Measurements from ENCODE around the gene ZNF280D.

ZNF280D gene

GRCh38 chr15:56758770-56759449 lies 25.6 kb upstream of the ZNF280D start:
- H3K4me3 ChIP-seq (ENCODE audit: low read length in 2 of 2), result no peak overlapping the region
- H3K23ac ChIP-seq (ENCODE audit: low read depth, low read length, poor library complexity), result no peak overlapping the region
- H3K9me3 ChIP-seq (replicated peaks in 1 of 2; ENCODE audit: control insufficient read depth in 2 of 2, insufficient read depth in 1 of 2, low read depth in 1 of 2, low read length in 2 of 2), result no peaks in the 10 kb centered on the region
- H3K27ac ChIP-seq (replicated peaks; ENCODE audit: low read length), result no peak overlapping the region
- no peak overlapping the region for H3K18ac ChIP-seq (ENCODE audit: low read length)
- no peak overlapping the region for H3K4ac ChIP-seq (ENCODE audit: low read length)
- no peak overlapping the region for H4K91ac ChIP-seq (ENCODE audit: low read depth, low read length, poor library complexity)
- no peak overlapping the region for H2BK5ac ChIP-seq (ENCODE audit: low read length)
- no peaks in the 10 kb centered on the region for H3K36me3 ChIP-seq (replicated peaks in 1 of 2; ENCODE audit: control insufficient read depth in 2 of 2, insufficient read depth in 2 of 2, low read length in 2 of 2)
- no peak overlapping the region for H3K9ac ChIP-seq (ENCODE audit: low read depth, low read length, poor library complexity)
- H2AK5ac ChIP-seq (ENCODE audit: low read depth, low read length), result no peak overlapping the region
- H3K79me1 ChIP-seq (ENCODE audit: low read depth, low read length), result no peaks in the 10 kb centered on the region
- H3K4me1 ChIP-seq (ENCODE audit: control insufficient read depth in 2 of 2, insufficient read depth in 1 of 2, low read depth in 1 of 2, low read length in 2 of 2), result no peaks in the 10 kb centered on the region
- H3K27me3 ChIP-seq (ENCODE audit: control insufficient read depth in 3 of 3, insufficient read depth in 3 of 3, low read depth in 1 of 3, low read length in 3 of 3), result no peaks in the 10 kb centered on the region
- WGBS, 2 donors (ENCODE audit: extremely low coverage in 2 of 2, insufficient read length in 2 of 2, insufficient replicate concordance in 1 of 2), result no CpG with 5 or more reads among the region's 2 CpGs
- no peak overlapping the region for H4K8ac ChIP-seq (ENCODE audit: low read depth, low read length)
- H2BK15ac ChIP-seq (ENCODE audit: low read length), result no peak overlapping the region
- H2BK12ac ChIP-seq (ENCODE audit: low read length), result no peak overlapping the region
- H3K14ac ChIP-seq (ENCODE audit: low read length), result no peak overlapping the region
- no peak overlapping the region for H2BK120ac ChIP-seq (ENCODE audit: low read depth, low read length)
- no peak overlapping the region for H2AFZ ChIP-seq (ENCODE audit: low read length)
- no peak overlapping the region for H3K4me2 ChIP-seq (ENCODE audit: insufficient read depth, low read length, poor library complexity, severe bottlenecking)
- DNase-seq (ENCODE audit: low spot score), result no peak

- Histone ChIP-seq H3K18ac (ENCODE audit: low read length) (no peak overlapping the region), H2AFZ (ENCODE audit: low read length) (no peak overlapping the region), H3K27me3 (ENCODE audit: control insufficient read depth in 3 of 3, insufficient read depth in 3 of 3, low read depth in 1 of 3, low read length in 3 of 3) (no peaks in the 10 kb centered on the region), H3K4ac (ENCODE audit: low read length) (no peak overlapping the region), H2BK5ac (ENCODE audit: low read length) (no peak overlapping the region), H3K9me3 (replicated peaks in 1 of 2; ENCODE audit: control insufficient read depth in 2 of 2, insufficient read depth in 1 of 2, low read depth in 1 of 2, low read length in 2 of 2) (no peaks in the 10 kb centered on the region), H2BK12ac (ENCODE audit: low read length) (no peak overlapping the region), H3K4me1 (ENCODE audit: control insufficient read depth in 2 of 2, insufficient read depth in 1 of 2, low read depth in 1 of 2, low read length in 2 of 2) (no peaks in the 10 kb centered on the region), H3K36me3 (replicated peaks in 1 of 2; ENCODE audit: control insufficient read depth in 2 of 2, insufficient read depth in 2 of 2, low read length in 2 of 2) (no peaks in the 10 kb centered on the region), H3K4me3 (ENCODE audit: low read length in 2 of 2) (no peak overlapping the region), H4K91ac (ENCODE audit: low read depth, low read length, poor library complexity) (no peak overlapping the region), H3K27ac (replicated peaks; ENCODE audit: low read length) (no peak overlapping the region), H2BK120ac (ENCODE audit: low read depth, low read length) (no peak overlapping the region), H3K9ac (ENCODE audit: low read depth, low read length, poor library complexity) (no peak overlapping the region), H3K79me1 (ENCODE audit: low read depth, low read length) (no peaks in the 10 kb centered on the region), H3K14ac (ENCODE audit: low read length) (no peak overlapping the region), H3K4me2 (ENCODE audit: insufficient read depth, low read length, poor library complexity, severe bottlenecking) (no peak overlapping the region), H2AK5ac (ENCODE audit: low read depth, low read length) (no peak overlapping the region), H4K8ac (ENCODE audit: low read depth, low read length) (no peak overlapping the region), H3K23ac (ENCODE audit: low read depth, low read length, poor library complexity) (no peak overlapping the region), H2BK15ac (ENCODE audit: low read length) (no peak overlapping the region)
- no CpG with 5 or more reads among the region's 3 CpGs for WGBS, 2 donors (ENCODE audit: extremely low coverage in 2 of 2, insufficient read length in 2 of 2, insufficient replicate concordance in 1 of 2)
- no peak for DNase-seq (ENCODE audit: low spot score)
Measured at GRCh38 chr15:56757875-56758274, 24.6 kb upstream of the ZNF280D start.

DNA sequence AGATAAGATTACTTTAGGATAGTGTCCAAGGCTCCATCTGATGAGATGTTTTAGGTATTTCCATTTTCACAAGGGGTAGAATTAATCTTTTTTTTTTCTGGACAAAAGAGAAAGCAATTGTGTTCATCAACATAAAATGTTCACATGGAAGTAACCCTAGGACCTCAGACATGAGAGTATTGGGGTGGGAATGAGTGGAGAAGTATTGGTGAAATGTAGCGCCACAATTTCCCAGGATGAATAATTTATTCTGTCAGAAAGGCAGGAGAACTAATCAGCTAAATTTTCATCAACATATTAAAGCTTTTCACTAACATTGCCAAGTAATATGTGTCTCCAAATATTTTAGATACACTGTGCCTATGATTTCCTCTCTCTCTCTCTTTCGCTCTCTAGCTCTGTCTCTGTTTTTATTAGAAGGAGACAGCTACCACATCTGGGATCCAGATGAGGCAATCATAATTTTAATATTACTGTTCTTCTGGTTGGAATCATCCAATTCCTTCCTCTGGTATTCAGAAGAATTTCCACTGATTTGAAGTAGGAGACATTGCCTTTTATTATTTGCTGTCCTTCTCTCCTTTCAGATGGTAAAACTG lies 21.6 kb upstream of the ZNF280D start:
- Histone ChIP-seq H3K4me2 (ENCODE audit: insufficient read depth, low read length, poor library complexity, severe bottlenecking) (no peak overlapping the region), H3K36me3 (replicated peaks in 1 of 2; ENCODE audit: control insufficient read depth in 2 of 2, insufficient read depth in 2 of 2, low read length in 2 of 2) (no peaks in the 10 kb centered on the region), H2BK5ac (ENCODE audit: low read length) (no peak overlapping the region), H3K79me1 (ENCODE audit: low read depth, low read length) (no peaks in the 10 kb centered on the region), H2BK12ac (ENCODE audit: low read length) (no peak overlapping the region), H4K8ac (ENCODE audit: low read depth, low read length) (no peak overlapping the region), H3K4me1 (ENCODE audit: control insufficient read depth in 2 of 2, insufficient read depth in 1 of 2, low read depth in 1 of 2, low read length in 2 of 2) (no peaks in the 10 kb centered on the region), H3K23ac (ENCODE audit: low read depth, low read length, poor library complexity) (no peak overlapping the region), H2BK15ac (ENCODE audit: low read length) (no peak overlapping the region), H2BK120ac (ENCODE audit: low read depth, low read length) (no peak overlapping the region), H3K9ac (ENCODE audit: low read depth, low read length, poor library complexity) (no peak overlapping the region), H4K91ac (ENCODE audit: low read depth, low read length, poor library complexity) (no peak overlapping the region), H3K18ac (ENCODE audit: low read length) (no peak overlapping the region), H3K4me3 (ENCODE audit: low read length in 2 of 2) (no peak overlapping the region), H2AK5ac (ENCODE audit: low read depth, low read length) (no peak overlapping the region), H3K27ac (replicated peaks; ENCODE audit: low read length) (no peak overlapping the region), H3K4ac (ENCODE audit: low read length) (no peak overlapping the region), H3K27me3 (ENCODE audit: control insufficient read depth in 3 of 3, insufficient read depth in 3 of 3, low read depth in 1 of 3, low read length in 3 of 3) (no peaks in the 10 kb centered on the region), H3K9me3 (replicated peaks in 1 of 2; ENCODE audit: control insufficient read depth in 2 of 2, insufficient read depth in 1 of 2, low read depth in 1 of 2, low read length in 2 of 2) (no peaks in the 10 kb centered on the region), H3K14ac (ENCODE audit: low read length) (no peak overlapping the region), H2AFZ (ENCODE audit: low read length) (no peak overlapping the region)
- DNase-seq (ENCODE audit: low spot score), result no peak
- WGBS, 2 donors (ENCODE audit: extremely low coverage in 2 of 2, insufficient read length in 2 of 2, insufficient replicate concordance in 1 of 2), result no CpG with 5 or more reads among the region's 2 CpGs

DNA sequence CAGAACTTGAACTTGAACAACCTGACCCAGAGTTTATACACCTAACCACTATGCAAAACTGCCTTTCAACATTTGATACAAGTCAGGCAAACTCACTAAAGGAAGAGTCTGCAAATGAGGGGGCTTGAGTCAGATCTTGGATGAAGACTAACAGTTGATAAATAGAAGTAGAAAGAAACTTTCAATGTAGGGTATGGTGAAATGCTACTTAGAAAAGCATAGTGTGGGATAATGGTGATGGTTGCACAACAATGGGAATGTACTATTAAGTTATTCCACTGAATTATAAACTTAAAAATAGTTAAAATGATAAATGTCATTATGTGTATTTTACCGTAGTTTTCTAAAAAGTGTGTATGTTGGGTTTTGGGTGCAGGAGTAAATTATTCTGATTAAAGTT lies 19.7 kb upstream of the ZNF280D start:
- Histone ChIP-seq H3K4me1 (ENCODE audit: control insufficient read depth in 2 of 2, insufficient read depth in 1 of 2, low read depth in 1 of 2, low read length in 2 of 2) (no peaks in the 10 kb centered on the region), H2AK5ac (ENCODE audit: low read depth, low read length) (no peak overlapping the region), H2BK15ac (ENCODE audit: low read length) (no peak overlapping the region), H3K27ac (replicated peaks; ENCODE audit: low read length) (no peak overlapping the region), H3K14ac (ENCODE audit: low read length) (no peak overlapping the region), H3K23ac (ENCODE audit: low read depth, low read length, poor library complexity) (no peak overlapping the region), H3K4me2 (ENCODE audit: insufficient read depth, low read length, poor library complexity, severe bottlenecking) (no peak overlapping the region), H2BK5ac (ENCODE audit: low read length) (no peak overlapping the region), H2BK120ac (ENCODE audit: low read depth, low read length) (no peak overlapping the region), H3K4me3 (ENCODE audit: low read length in 2 of 2) (no peak overlapping the region), H4K8ac (ENCODE audit: low read depth, low read length) (no peak overlapping the region), H4K91ac (ENCODE audit: low read depth, low read length, poor library complexity) (no peak overlapping the region), H3K79me1 (ENCODE audit: low read depth, low read length) (no peaks in the 10 kb centered on the region), H2AFZ (ENCODE audit: low read length) (no peak overlapping the region), H3K18ac (ENCODE audit: low read length) (no peak overlapping the region), H3K36me3 (replicated peaks in 1 of 2; ENCODE audit: control insufficient read depth in 2 of 2, insufficient read depth in 2 of 2, low read length in 2 of 2) (no peaks in the 10 kb centered on the region), H3K27me3 (ENCODE audit: control insufficient read depth in 3 of 3, insufficient read depth in 3 of 3, low read depth in 1 of 3, low read length in 3 of 3) (no peaks in the 10 kb centered on the region), H2BK12ac (ENCODE audit: low read length) (no peak overlapping the region), H3K9ac (ENCODE audit: low read depth, low read length, poor library complexity) (no peak overlapping the region), H3K9me3 (replicated peaks in 1 of 2; ENCODE audit: control insufficient read depth in 2 of 2, insufficient read depth in 1 of 2, low read depth in 1 of 2, low read length in 2 of 2) (no peaks in the 10 kb centered on the region), H3K4ac (ENCODE audit: low read length) (no peak overlapping the region)
- no peak for DNase-seq (ENCODE audit: low spot score)
- WGBS, 2 donors (ENCODE audit: extremely low coverage in 2 of 2, insufficient read length in 2 of 2, insufficient replicate concordance in 1 of 2), result no CpG with 5 or more reads among the region's 1 CpG
